Tibial artery (tissue), 4 donors: ENCODE data around the gene ST3GAL5.

Experiments
- DNase-seq, 2 donors: peaks; one replicate each; pipeline ENCODE4 v3.0.0-alpha.2; 2019
- H3K27ac ChIP-seq, 2 donors: fragments of 200-600 bp; sonication (generic) in 1 of 2; 1 replicate in 1 of 2; 2 replicates in 1 of 2; pipeline ENCODE4 v1.5.1; 2018 to 2019; ENCODE audit warnings: mild to moderate bottlenecking in 1 of 2
- H3K27me3 ChIP-seq, 2 donors: fragments of 200-600 bp; sonication (generic) in 1 of 2; one replicate each; pipeline versions ENCODE4 v1.5.1 to v1.6.0; 2016 to 2019
- H3K36me3 ChIP-seq, 3 donors: fragments of 200-600 bp; sonication (generic) in 2 of 3; one replicate each; pipeline ENCODE4 v1.5.1; 2016 to 2019; ENCODE audit warnings: mild to moderate bottlenecking in 2 of 3
- H3K4me1 ChIP-seq, 4 donors: fragments of 200-600 bp; sonication (generic) in 2 of 4; 1 replicate in 3 of 4; 2 replicates in 1 of 4; pipeline ENCODE4 v1.5.1; 2016 to 2019
- H3K4me3 ChIP-seq, 2 donors: fragments of 200-600 bp; sonication (generic) in 1 of 2; 1 replicate in 1 of 2; 2 replicates in 1 of 2; pipeline ENCODE4 v1.5.1; 2018 to 2019; ENCODE audit warnings: mild to moderate bottlenecking in 2 of 2
- H3K9me3 ChIP-seq, 3 donors: fragments of 200-600 bp; sonication (generic) in 1 of 3; one replicate each; pipeline ENCODE4 v1.5.1; 2016 to 2019
- intact Hi-C: fragments of 100-400 bp; cut with DNase I; formaldehyde crosslinking; loops from one replicate; pipeline ENCODE4 v1.15.0; 2023; ENCODE audit warnings: low total_unique reads
- TF ChIP-seq, protein P1 (sequence below), 2 experiments: fragments of 200-600 bp in 1 of 2; fragments of 450-650 bp in 1 of 2; IDR thresholded peaks; one replicate each; pipeline ENCODE4 v1.5.1; 2017 to 2019; ENCODE audit warnings: antibody characterized with exemption in 2 of 2, mild to moderate bottlenecking in 1 of 2, moderate library complexity in 1 of 2

The ST3GAL5 gene

DNA sequence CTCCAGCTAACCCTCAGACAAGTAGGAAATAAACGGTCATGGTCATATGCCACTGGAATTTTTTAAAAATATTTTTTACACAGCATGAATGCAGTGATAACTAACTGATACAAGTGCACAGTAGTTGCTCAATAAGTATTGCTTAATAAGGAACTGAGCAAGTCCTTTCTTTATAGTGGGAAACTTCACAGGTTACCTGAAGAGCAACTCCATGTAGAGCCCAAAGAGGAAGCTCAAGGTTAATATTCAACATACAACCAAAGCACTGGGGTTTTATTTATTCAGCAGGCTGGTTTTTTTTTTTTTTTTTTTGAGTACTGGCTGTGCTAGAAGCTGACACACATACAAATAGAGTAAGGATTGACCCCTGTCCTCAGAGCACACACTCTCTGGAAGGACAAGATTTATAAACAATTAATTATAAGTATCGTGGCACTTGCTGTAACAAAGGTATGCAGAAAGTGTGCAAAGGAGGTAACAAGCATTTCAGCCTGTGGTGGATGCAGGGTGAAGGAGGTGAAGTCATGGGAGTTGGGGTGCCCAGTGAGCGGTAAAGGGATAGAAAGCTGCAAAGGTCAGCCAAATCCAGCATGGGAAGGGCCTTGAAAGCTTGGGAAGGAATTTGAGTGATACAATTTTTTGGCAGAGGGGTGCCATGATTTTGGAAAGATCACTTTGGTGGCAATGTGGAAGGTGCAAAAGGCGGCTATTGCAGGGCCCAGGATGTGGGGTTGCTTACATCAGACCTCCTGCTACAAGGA, 82.3 kb downstream of the ST3GAL5 start:
- intact Hi-C loops: no loop called here
- Histone ChIP-seq H3K4me3 (no peak overlapping the region), H3K27me3 (no peaks in the 10 kb centered on the region), H3K36me3 (peaks cover 0 to 11% (median 0%) of the 10 kb centered on the region in 3 donors), H3K9me3 (no peaks in the 10 kb centered on the region), H3K27ac (no peak overlapping the region), H3K4me1 (peaks cover 2 to 18% (median 13%) of the 10 kb centered on the region in 4 donors)
- TF ChIP-seq, protein P1, sequence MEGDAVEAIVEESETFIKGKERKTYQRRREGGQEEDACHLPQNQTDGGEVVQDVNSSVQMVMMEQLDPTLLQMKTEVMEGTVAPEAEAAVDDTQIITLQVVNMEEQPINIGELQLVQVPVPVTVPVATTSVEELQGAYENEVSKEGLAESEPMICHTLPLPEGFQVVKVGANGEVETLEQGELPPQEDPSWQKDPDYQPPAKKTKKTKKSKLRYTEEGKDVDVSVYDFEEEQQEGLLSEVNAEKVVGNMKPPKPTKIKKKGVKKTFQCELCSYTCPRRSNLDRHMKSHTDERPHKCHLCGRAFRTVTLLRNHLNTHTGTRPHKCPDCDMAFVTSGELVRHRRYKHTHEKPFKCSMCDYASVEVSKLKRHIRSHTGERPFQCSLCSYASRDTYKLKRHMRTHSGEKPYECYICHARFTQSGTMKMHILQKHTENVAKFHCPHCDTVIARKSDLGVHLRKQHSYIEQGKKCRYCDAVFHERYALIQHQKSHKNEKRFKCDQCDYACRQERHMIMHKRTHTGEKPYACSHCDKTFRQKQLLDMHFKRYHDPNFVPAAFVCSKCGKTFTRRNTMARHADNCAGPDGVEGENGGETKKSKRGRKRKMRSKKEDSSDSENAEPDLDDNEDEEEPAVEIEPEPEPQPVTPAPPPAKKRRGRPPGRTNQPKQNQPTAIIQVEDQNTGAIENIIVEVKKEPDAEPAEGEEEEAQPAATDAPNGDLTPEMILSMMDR (IDR thresholded peaks at IDR 0.05): no peak
- no peak for DNase-seq

DNA sequence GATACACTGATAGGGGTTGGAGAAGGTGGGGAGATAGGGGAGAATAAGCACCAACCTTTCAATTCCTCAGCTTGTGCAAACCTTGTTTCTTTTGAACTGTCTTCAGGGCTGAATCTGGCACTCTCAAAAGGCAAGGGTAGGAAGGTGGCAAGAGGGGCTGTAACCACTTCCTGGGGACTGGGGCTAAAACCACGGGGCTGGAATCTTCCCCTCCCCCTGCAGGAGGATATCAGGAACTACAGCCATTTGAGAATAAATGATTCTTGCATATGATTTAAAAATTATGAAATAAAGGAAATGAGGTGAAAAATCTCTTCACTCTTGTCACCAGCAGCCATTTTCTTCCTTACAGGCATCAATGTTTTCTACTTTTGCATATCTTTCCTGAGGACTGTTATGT, 84.2 kb downstream of the ST3GAL5 start:
- TF ChIP-seq, protein P1 (IDR thresholded peaks at IDR 0.05): peak; percentile 45 to 57
- no peaks in the 10 kb centered on the region for H3K27me3 ChIP-seq
- intact Hi-C loops: no loop called here
- H3K4me1 ChIP-seq: peaks cover 0 to 4% (median 0%) of the 10 kb centered on the region in 4 donors
- no peaks in the 10 kb centered on the region for H3K9me3 ChIP-seq
- DNase-seq: no peak
- H3K27ac ChIP-seq: no peak overlapping the region
- no peak overlapping the region for H3K4me3 ChIP-seq
- peaks cover 0 to 24% (median 0%) of the 10 kb centered on the region in 3 donors for H3K36me3 ChIP-seq

DNA sequence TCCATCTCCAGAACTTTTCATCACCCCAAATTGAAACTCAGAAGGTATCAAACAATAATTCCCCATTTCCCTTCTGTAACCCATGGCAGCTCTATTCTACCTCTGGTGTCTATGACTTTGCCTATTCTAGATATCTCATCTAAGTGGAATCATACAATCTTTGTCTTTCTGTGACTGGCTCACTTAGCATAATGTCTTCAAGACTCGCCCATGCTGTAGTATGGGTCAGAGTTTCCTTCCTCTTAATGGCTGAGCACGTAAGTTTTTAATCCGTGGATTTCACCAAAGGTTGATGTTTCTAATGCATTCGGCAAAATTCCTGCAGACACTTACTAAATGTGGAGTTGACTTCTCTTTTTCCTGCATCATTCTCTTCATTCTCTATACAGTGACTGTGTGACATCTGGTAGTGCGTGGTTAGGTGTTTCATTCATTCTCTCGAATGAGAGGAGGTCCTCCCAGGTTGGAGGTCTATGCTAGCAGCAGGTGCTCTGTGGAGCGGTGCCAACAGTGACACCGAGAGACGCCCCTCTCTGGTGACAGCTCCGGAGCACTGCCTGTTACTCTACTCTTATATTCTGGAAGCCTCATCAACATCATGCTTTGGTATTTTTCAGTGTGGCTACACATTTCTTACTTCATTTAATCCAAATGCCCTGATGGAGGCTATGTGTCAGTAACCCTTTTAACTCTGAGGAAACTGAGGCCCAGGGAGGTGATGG, 84.9 kb downstream of the ST3GAL5 start:
- intact Hi-C loops: no loop called here
- DNase-seq: no peak
- Histone ChIP-seq H3K9me3 (no peaks in the 10 kb centered on the region), H3K4me3 (no peak overlapping the region), H3K27me3 (no peaks in the 10 kb centered on the region), H3K4me1 (peaks cover 0 to 4% (median 0%) of the 10 kb centered on the region in 4 donors), H3K27ac (no peak overlapping the region), H3K36me3 (peaks cover 0 to 24% (median 0%) of the 10 kb centered on the region in 3 donors)
- TF ChIP-seq, protein P1 (IDR thresholded peaks at IDR 0.05): no peak

DNA sequence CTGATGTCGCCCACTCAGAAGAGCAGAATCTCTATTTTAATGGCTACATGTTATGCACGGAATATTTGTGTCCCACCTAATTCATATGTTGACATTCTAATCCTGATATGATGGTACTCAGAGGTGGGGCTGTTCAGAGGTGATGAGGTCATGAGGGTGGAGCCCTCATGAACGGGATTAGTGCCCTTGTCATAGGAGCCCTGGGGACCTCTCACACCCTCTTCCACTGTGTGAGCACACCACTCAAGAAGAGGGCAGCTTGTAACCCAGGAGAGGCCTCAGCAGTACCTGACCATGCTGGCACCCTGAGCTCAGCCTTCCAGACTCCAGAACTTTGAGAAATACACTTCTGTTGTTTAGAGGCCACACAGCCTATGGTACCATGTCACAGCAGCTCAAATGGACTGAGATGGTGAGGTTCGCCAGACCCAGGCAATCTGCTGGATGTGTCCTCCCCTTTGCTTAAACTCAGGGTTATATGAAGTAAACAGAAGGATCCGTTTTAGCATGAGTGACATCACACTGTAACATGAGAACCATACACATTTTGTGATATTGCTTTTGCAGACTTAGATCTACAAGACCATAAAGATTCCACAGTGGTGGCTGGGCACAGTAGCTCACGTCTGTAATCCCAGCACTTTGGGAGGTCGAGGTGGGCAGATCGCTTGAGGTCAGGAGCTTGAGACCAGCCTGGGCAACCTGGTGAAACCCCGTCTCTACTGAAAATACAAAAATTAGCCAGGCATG, 86.3 kb downstream of the ST3GAL5 start:
- H3K27me3 ChIP-seq: no peaks in the 10 kb centered on the region
- H3K4me1 ChIP-seq: peaks cover 0 to 8% (median 0%) of the 10 kb centered on the region in 4 donors
- peaks cover 0 to 24% (median 0%) of the 10 kb centered on the region in 3 donors for H3K36me3 ChIP-seq
- no peak overlapping the region for H3K4me3 ChIP-seq
- H3K27ac ChIP-seq: no peak overlapping the region
- intact Hi-C loops: no loop called here
- no peaks in the 10 kb centered on the region for H3K9me3 ChIP-seq
- TF ChIP-seq, protein P1 (IDR thresholded peaks at IDR 0.05): no peak
- DNase-seq: no peak

DNA sequence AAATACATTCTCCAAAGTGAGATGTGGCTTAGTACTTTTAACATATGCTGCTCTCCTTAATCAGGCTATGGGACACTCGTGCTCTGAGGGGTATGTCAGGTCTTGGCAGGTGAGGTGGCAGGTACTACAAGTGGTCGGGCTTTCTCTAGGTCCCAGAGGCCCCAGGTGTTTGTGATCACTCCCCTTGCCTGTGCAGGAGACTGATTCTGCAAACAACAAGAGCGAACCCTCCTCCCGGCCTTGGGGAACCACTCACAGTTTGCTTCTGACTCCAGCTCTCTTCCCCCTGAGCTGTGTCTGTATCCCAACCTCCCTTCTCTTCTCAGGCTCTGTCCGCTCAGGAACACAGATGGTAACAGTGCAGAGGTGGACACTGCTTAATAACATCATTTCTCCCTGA, 86.9 kb downstream of the ST3GAL5 start:
- intact Hi-C loops: no loop called here
- no peak for DNase-seq
- no peak overlapping the region for H3K4me3 ChIP-seq
- TF ChIP-seq, protein P1 (IDR thresholded peaks at IDR 0.05): no peak
- peaks cover 0 to 15% (median 5%) of the 10 kb centered on the region in 4 donors for H3K4me1 ChIP-seq
- H3K27ac ChIP-seq: no peak overlapping the region
- peaks cover 0 to 24% (median 0%) of the 10 kb centered on the region in 3 donors for H3K36me3 ChIP-seq
- no peaks in the 10 kb centered on the region for H3K27me3 ChIP-seq
- H3K9me3 ChIP-seq: no peaks in the 10 kb centered on the region
